GM18517 (cell line): ENCODE data around the gene TNFSF12.
A peak's percentile ranks its signal among the peaks of the same experiment; 100 is the strongest.
"Not testable (repeated sequence)": the region's sequence is repeated elsewhere in the genome, so short reads cannot be mapped to it uniquely, and the experiment has no call there.

Experiments
- ATAC-seq: cut with Tn5 transposase; IDR thresholded peaks from one replicate; pipeline ENCODE4 v1.9.1; 2021; ENCODE audit warnings: mild to moderate bottlenecking, moderate library complexity; ENCODE audit not compliant: unreplicated experiment

Gene TNFSF12

GRCh38 chr17:7583253-7584109, 34.6 kb downstream of the TNFSF12 start, which contains the start of gene MPDU1:
Gene MPDU1 (plus strand): TSS chr17:7583852. CDS start chr17:7583863, 11 bp downstream.
- peak; percentile 68 for ATAC-seq

GRCh38 chr17:7586673-7587419, 38.0 kb downstream of the TNFSF12 start:
- no peak for ATAC-seq

DNA sequence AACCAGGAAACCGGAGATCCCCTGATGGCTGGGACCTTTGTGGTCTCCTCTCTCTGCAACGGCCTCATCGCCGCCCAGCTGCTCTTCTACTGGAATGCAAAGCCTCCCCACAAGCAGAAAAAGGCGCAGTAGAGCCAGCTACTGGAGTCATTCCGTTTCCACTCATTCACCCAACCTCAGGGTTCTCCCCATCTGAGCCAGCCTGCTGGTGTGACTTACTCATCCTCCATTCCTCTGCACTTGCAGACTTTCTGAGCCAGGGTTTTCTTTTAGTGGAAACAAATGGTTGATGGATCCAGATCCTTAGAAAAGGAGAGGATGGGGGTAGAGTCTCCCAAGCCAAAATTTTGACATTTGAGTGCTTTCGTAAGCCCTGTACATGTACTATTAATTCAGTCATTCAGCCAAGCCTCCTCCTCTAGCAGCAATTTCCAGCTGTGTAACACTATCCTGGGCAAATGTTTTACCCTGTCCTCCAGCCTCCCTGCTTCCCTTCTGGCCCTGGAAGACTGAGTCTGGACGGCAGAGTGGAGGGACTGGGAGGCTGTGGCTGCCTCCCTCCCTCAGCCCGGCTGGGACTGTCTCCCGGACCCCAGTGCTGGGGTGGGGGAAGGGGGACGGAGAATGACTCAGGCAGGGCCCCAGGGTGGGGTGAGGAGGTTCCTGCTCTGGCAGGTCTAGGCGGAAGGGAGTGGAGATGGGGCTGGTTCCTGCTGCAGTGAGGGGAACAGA, 38.7 kb downstream of the TNFSF12 start:
- ATAC-seq: no peak

DNA sequence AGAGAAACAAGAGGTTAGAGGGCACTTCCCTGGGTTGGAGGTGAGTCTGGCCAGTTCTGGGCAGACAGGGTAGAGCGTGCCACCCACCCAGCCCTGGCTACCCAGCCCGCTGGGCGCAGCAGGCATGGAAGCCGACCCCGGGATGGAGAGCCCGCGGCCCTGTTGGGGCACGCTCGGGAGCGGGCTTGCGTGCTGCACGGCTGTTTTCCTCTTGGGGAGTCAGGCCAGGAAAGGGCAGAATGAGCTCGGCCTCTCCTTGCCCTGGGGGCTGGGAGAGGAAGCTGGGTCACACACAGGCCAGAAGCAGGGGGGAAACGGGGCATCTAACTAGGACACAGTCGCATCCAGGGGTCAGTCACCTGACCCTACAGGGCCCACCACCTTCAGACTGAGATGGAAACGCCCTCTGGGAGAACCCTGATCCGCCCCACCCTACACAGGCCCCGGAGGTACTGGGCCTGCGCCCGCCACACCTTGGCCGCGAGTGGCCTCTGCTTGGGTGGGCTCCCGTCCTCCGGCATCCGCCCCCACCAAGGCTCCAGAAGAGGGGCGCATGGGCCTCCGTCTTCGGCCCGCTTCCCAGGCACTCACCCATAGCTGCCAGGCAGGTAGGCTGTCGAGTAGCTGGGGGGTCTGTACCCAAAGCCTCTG, 39.8 kb downstream of the TNFSF12 start:
- no peak for ATAC-seq

- ATAC-seq: no peak
Measured at GRCh38 chr17:7589204-7589868, 40.5 kb downstream of the TNFSF12 start.

DNA sequence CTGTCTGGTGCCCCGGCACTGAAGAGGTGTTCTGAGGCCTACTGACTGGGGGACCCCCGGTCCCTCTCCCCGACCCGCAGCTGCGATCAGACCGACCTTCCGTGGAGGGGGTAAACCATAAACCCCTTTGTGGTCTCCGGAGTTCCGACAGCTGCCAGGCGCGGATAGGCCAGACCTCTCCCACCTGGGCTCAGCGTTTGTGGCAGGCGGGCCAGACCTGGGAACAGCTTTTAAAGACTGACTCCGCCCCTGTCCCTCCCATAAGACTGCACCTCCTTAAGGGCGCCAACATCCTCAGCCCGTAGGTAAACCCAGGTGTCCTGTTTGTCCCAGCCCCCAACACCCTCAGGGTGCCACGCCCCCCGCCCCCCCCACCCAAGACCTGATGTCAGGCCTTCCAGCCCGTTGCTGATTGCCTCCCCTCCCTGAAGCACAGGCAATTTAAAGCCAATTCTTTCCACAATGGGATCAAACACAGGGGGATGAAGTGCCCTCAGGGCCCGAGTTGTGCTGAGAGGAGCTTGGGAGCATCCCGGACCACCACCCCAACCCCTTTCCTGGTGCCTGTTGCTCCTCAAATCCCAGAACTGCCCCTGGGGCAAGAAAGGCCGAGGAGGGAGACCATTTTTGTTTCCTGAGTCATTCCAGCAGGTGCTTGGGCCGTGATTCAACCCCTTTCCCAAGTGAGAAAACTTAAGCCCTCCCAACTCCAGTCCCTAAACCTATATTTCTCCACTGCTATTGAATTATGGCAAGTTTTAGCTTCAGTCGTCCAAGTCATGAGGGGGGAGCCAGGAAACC, 41.2 kb downstream of the TNFSF12 start, which contains the start of gene SOX15:
TSS of gene SOX15 (minus strand) at position 204 of the 801 bp plus-strand sequence. CDS start 418 bp downstream, outside the sequence.
- ATAC-seq: no peak

GRCh38 chr17:7590743-7591142, 41.9 kb downstream of the TNFSF12 start:
- no peak for ATAC-seq

- ATAC-seq: no peak
Measured at GRCh38 chr17:7591596-7591995, 42.7 kb downstream of the TNFSF12 start.

DNA sequence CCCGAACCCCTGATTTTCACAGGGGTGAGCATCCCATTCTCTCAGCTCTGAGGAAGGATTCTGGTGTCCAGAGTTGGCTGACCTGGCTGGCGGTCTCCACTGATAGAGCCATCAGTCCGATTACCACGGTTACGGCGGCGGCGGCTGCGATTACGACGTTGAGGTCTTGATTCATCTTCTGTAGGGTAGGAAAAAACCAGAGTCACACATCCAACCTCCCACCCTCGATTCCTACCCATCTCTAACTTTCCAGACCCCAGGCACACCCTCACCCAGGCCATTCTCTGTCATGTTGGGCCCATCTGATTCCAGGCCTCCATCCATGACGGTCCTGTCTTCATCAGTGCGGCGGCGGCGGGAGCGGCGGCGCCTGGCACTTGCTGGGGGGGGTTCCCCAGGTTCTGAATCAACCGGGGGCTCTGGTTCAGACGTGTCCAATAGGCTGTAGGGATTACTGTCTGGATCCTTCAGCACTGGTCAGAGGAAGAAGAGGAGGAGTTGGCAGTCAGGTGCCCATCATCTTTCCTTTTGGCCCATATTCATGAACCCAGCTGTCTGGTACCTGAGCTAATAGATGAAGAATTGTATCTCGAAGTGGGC, 43.7 kb downstream of the TNFSF12 start:
- ATAC-seq: no peak

- ATAC-seq: no peak
Measured at GRCh38 chr17:7593296-7593695, 44.4 kb downstream of the TNFSF12 start.

DNA sequence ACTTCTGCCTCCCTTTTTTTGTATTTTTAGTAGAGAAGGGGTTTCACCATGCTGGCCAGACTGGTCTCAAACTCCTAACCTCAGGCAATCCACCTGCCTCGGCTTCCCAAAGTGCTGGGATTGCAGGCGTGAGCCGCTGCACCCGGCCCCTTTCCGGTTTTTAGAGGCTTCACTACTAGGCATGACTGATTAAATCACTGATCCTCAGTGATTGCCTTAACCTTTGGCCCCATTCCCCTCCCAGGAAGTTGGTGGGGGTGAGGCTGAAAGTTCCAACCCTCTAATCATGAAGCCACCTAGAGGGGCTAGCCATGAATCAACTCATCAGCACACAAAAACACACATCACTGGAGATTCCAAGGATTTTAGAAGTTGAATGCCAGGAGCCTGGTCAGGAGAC, 48.7 kb downstream of the TNFSF12 start:
- not testable (repeated sequence) for ATAC-seq

DNA sequence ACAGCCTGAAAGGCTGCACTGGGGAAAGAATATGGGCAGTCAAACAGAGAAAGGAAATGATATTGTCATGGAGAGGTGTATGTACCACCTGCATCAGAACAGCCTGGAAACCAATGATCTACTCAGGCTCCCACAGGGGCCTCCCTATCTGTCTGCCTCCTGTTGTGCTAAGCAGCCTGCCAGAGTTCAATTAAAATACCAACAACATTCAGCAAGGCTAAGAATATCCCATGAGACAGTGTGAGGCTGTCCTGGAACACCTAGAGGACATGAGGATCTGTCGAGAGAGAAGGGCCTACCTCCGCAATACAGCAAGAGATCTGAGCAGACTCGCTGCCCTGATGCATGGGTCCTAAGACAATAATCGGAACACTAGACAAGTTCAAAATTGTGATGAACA, 57.4 kb downstream of the TNFSF12 start:
- no peak for ATAC-seq
